ENCODE results near the gene RASSF5.
"Not testable (repeated sequence)": the region's sequence is repeated elsewhere in the genome, so short reads cannot be mapped to it uniquely, and the experiment has no call there.

RASSF5 gene

DNA sequence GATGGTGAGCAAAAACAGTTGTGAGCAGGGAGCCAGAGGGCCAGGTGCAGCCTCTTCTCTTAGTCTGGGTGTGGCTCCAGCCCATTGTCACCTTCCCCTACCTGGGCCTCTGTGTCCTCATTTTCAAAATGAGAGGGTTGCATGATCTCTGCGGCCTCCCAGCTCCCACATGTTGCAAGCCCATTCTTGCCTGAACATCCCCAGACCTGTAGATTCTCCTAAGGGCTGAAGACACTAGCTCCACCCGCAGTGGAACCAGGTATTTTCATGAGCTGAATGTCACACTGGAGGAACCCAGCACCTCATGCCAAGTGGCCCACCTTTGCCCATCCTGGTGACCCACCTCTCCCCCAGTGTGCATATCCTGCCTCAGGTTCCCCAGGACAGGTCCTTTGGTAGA, 24.7 kb upstream of the RASSF5 start:
- H3K4me3 ChIP-seq (ENCODE audit: low read length) = no peak overlapping the region
- TF ChIP-seq ZNF274 (IDR thresholded peaks at IDR 0.05; ENCODE audit: low read depth, low read length) = no peak

DNA sequence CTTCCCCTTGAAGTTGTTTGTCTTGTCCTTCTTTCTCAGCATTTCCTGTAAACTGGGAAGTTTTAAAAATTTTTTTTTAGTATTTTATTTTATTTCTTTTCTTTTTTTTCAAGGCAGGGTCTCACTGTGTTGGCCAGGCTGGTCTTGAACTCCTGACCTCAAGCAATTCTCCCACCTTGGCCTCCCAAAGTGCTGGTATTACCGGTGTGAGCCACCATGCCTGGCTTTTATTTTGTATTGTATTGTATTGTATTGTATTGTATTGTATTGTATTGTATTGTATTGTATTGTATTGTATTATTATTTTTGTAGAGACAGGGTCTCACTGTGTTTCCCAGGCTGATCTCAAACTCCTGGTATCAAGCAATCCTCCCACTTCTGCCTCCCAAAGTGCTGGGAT, 23.5 kb upstream of the RASSF5 start:
- H3K4me3 ChIP-seq (ENCODE audit: low read length) = not testable (repeated sequence)

DNA sequence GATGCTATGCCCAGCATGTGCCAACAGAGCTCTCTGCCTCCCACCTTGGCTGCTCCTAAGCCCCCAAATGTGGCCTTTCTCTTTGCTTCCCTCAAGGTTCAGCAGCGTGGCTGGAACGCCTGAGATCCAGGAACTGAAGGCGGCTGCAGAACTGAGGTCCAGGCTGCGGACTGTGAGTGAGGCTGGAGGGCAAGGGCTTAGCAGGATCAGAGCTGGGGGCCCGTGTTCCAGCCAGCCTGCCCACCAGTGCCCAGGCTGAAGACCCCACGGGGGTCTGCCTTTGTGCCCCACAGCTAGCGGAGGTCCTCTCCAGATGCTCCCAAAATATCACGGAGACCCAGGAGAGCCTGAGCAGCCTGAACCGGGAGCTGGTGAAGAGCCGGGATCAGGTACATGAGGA, 22.4 kb upstream of the RASSF5 start:
- no peak for TF ChIP-seq ZNF274 (IDR thresholded peaks at IDR 0.05; ENCODE audit: low read depth, low read length)
- H3K4me3 ChIP-seq (ENCODE audit: low read length) = no peak overlapping the region

DNA sequence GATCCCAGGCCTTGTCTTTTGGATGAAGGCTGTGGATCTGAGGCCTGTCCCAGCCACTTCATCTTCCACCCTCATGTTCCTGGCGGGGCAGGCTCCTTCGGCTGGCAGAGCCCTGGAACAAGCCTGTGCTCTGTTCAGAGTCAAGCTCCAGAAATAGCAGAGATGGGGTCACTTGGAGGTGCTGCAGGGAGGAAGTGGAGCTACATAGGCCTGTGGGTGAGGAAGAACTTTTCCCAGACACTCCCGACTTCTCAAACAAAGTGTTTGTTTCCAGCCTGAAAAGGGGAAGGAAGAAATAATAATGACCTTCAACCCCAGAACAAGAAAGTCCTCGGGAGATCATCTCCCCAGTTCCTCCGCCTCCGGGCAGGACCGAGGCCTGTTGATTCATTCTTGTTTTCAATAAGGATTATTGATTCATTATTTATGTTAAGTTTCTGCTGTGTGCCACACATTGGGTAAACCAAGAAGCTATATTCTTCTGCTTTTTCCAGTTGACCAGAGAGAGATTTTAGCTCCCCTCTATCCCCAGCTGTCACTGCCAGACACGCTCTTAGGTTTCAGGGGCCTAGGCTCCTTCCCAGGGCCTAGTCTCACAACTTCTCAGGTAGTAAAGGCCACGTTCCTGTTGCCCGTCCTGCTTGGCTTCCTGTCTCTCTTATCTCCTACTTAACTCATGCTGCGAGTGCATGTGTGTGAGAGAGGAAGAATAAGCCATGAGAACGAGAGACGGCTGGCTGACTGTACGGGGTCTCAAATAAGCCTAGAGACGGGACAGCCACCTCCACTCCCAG, 20.1 kb upstream of the RASSF5 start:
- no peak for TF ChIP-seq ZNF274 (IDR thresholded peaks at IDR 0.05; ENCODE audit: low read depth, low read length)
- H3K4me3 ChIP-seq (ENCODE audit: low read length) = no peak overlapping the region

DNA sequence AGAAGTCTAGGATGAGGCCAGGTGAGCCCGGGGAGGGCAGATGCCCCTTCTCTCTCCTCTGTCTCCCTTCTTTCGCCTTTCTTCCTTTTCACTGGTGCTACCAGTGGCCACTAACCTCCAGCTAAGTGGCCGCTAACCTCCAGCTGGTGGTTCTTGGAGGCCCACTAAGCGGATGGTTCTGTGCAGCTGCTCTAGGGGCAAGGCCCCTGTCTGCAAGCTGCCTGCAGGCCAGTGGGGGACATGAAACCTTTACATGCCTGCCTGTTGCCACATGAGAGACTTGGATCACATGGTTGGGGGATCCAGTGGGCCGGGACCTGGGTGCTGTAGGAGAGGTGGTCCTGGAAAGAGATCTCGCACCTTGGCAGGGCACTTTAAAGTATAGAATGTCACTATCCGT, 19.4 kb upstream of the RASSF5 start:
- no peak for TF ChIP-seq ZNF274 (IDR thresholded peaks at IDR 0.05; ENCODE audit: low read depth, low read length)
- H3K4me3 ChIP-seq (ENCODE audit: low read length) = no peak overlapping the region

DNA sequence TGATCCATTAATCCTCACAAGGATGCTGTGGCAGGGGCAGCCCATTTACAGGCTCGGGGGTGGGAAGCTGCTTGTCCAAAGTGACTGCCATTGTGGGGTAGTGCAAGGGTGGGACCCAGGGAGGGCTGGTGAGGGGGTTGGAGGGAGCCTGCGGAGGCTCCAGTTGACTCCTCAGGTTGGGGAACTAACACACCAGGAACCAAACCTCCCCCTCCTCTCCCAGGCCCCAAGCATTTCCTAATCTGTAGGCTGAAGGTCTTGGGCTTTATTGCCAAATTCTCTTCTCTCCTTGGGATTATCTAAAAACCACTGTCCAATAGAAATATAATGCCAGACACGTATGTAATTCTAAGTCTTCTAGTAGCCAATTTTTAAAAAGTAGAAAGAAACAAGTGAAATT, 18.9 kb upstream of the RASSF5 start:
- no peak for TF ChIP-seq ZNF274 (IDR thresholded peaks at IDR 0.05; ENCODE audit: low read depth, low read length)
- no peak overlapping the region for H3K4me3 ChIP-seq (ENCODE audit: low read length)

GRCh38 chr1:206489980-206490770, 17.2 kb upstream of the RASSF5 start:
- H3K4me3 ChIP-seq (ENCODE audit: low read length) = no peak overlapping the region

DNA sequence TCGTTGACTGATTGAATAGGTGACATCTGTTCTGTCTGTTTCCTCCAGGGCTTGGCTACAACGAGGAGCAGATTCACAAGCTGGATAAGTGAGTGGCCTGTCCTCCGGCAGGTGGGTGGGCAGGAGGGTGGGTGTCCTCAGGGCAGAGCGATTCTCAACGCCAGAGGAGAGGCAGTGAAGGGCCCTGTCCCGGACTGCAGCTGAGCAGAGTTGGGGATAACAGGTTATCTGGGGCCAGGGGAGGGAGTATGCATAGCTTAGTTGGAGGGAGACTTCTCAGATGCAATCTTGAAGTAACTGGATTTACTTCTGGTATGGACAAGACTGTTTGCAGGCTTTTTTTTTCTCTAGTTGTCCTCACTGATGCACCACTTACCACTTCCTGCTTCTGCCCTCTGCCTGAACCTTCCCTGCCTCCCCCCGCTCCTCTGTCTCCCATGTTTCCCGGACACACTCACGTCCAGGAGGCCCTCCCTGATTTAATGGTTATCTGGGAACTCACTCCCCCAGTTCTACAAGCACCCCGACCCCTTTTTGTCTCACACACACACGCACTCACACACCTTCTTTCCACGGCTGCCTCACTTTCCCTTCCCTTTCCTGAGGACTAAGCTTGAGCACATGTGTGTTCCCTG, 16.4 kb upstream of the RASSF5 start:
- no peak for TF ChIP-seq ZNF274 (IDR thresholded peaks at IDR 0.05; ENCODE audit: low read depth, low read length)
- H3K4me3 ChIP-seq (ENCODE audit: low read length) = no peak overlapping the region

More at GRCh38 chr1:206489980-206490770, 17.2 kb upstream of the RASSF5 start:
- TF ChIP-seq ZNF274 (IDR thresholded peaks at IDR 0.05; ENCODE audit: low read depth, low read length) = no peak

- no peak for TF ChIP-seq ZNF274 (IDR thresholded peaks at IDR 0.05; ENCODE audit: low read depth, low read length)
- H3K4me3 ChIP-seq (ENCODE audit: low read length) = no peak overlapping the region
Observed at GRCh38 chr1:206491616-206492015, 15.7 kb upstream of the RASSF5 start.

DNA sequence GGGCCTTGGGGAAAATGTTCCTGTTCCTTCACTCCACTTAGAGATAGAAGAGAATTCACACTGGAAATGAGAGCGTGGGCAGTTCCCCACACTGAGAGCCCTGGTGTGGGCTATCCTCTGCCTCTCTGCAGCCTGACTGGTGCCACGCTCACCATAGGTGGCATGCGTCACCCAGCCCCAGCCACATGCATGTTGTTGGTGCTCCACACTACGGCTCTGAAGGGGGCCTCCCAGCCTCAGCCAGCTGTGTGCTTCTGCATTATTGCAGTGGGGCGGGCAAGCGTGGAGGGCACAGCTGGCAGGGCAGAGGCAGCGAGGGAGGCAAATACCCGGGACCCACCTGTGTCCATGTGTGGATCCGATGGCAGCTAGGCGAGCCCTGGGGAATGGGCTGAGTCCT, 14.7 kb upstream of the RASSF5 start:
- no peak overlapping the region for H3K4me3 ChIP-seq (ENCODE audit: low read length)
- TF ChIP-seq ZNF274 (IDR thresholded peaks at IDR 0.05; ENCODE audit: low read depth, low read length) = no peak

DNA sequence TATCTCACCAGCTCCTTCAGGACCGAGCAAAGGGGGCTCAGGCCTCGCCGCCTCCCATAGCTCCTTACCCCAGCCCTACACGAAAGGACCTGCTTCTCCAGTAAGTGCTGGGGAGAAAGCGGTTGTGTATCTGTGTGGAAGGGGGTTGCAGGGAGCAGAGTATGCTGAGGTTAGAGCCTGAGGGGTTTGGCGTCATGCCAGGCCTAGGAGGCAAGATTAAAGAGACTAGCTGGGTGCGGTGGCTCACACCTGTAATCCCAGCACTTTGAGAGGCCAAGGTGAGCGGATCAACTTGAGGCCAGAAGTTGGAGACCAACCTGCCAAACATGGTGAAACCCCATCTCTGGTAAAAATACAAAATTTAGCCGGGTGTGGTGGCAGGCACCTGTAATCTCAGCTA, 14.1 kb upstream of the RASSF5 start:
- no peak for TF ChIP-seq ZNF274 (IDR thresholded peaks at IDR 0.05; ENCODE audit: low read depth, low read length)
- no peak overlapping the region for H3K4me3 ChIP-seq (ENCODE audit: low read length)

DNA sequence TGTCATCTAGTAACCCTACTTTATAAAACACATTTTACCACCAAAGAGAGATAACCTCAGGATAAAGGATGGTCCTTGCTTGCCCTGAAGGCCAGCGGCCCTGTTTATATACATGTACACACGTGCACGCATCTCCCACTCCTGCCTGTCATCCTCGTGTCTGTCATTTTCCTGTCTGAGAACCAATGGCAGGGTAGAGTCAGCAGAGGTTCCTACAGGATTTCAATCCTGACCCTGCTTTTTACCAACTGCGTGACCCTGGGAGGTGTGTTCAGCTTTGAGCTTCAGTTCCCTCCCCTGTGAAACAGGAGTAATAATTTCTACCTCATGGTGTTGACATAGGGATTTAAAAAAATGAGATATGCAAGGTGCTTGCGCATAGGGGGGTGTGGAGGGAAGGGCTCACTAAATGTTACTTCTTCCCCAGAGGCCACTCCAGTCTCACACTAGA, 12.3 kb upstream of the RASSF5 start:
- no peak for TF ChIP-seq ZNF274 (IDR thresholded peaks at IDR 0.05; ENCODE audit: low read depth, low read length)
- no peak overlapping the region; the same call in 1 of the 2 replicates for H3K4me3 ChIP-seq (ENCODE audit: low read length)

- TF ChIP-seq ZNF274 (IDR thresholded peaks at IDR 0.05; ENCODE audit: low read depth, low read length) = no peak
- no peak overlapping the region; the same call in 1 of the 2 replicates for H3K4me3 ChIP-seq (ENCODE audit: low read length)
Observed at GRCh38 chr1:206495493-206496046, 11.8 kb upstream of the RASSF5 start.

- no peak for TF ChIP-seq ZNF274 (IDR thresholded peaks at IDR 0.05; ENCODE audit: low read depth, low read length)
- no peak overlapping the region; the same call in 1 of the 2 replicates for H3K4me3 ChIP-seq (ENCODE audit: low read length)
Observed at GRCh38 chr1:206496131-206496793, 11.1 kb upstream of the RASSF5 start.
